Sigmoid colon (tissue), 4 donors: Measurements from ENCODE around the gene IDH2.

ENCODE experiments used
- EP300 ChIP-seq, 4 donors: sonication (generic); formaldehyde crosslinking; IDR thresholded peaks; one replicate each; pipeline ENCODE4 v1.6.1; 2017; ENCODE audit warnings: antibody characterized with exemption in 4 of 4
- POLR2A ChIP-seq, 2 donors: fragments of 450-650 bp; IDR thresholded peaks; one replicate each; pipeline ENCODE4 v1.6.1; 2016; ENCODE audit warnings: antibody characterized with exemption in 2 of 2, mild to moderate bottlenecking in 2 of 2, moderate library complexity in 2 of 2
- TF ChIP-seq, protein P1 (sequence below), 4 experiments: fragments of 450-650 bp in 3 of 4; fragments of 200-600 bp in 1 of 4; IDR thresholded peaks; one replicate each; pipeline ENCODE4 v1.5.1; 2016 to 2019; ENCODE audit warnings: antibody characterized with exemption in 4 of 4, mild to moderate bottlenecking in 3 of 4, moderate library complexity in 2 of 4

- TF ChIP-seq, protein P1, sequence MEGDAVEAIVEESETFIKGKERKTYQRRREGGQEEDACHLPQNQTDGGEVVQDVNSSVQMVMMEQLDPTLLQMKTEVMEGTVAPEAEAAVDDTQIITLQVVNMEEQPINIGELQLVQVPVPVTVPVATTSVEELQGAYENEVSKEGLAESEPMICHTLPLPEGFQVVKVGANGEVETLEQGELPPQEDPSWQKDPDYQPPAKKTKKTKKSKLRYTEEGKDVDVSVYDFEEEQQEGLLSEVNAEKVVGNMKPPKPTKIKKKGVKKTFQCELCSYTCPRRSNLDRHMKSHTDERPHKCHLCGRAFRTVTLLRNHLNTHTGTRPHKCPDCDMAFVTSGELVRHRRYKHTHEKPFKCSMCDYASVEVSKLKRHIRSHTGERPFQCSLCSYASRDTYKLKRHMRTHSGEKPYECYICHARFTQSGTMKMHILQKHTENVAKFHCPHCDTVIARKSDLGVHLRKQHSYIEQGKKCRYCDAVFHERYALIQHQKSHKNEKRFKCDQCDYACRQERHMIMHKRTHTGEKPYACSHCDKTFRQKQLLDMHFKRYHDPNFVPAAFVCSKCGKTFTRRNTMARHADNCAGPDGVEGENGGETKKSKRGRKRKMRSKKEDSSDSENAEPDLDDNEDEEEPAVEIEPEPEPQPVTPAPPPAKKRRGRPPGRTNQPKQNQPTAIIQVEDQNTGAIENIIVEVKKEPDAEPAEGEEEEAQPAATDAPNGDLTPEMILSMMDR (IDR thresholded peaks at IDR 0.05): peak in 3 of 4 experiments; percentile 51 to 58 (median 58)
- no peak for TF ChIP-seq EP300 (IDR thresholded peaks at IDR 0.05)
- no peak for TF ChIP-seq POLR2A (IDR thresholded peaks at IDR 0.05)
These were observed 40.9 kb upstream of the IDH2 start for GRCh38 chr15:90143166-90143655.
